Neural cell (in vitro differentiated cells): ENCODE measurements around the gene LLPH. TPM values are rescaled to one million over a fixed set of nuclear protein-coding genes. Genes with fewer than 3 reads are reported as not detected.

ENCODE experiments used
- H2AFZ ChIP-seq: fragments of 200-600, 300-800 bp; sonication (generic), shearing (Covaris generic); 2 replicates; pipeline ENCODE4 v1.6.0; 2014; ENCODE audit warnings: low read depth, mild to moderate bottlenecking, antibody characterized with exemption, low read length, moderate library complexity
- H3F3A ChIP-seq: fragments of 200-600 bp; shearing (Covaris generic); 2 replicates; pipeline ENCODE4 v1.6.1; 2016; ENCODE audit warnings: mild to moderate bottlenecking, moderate library complexity, mixed read lengths, antibody characterized with exemption, low read length; ENCODE audit not compliant: insufficient read depth, poor library complexity, severe bottlenecking
- H3K27ac ChIP-seq: fragments of 200-600, 300-800 bp; sonication (generic), shearing (Covaris generic); 2 replicates; pipeline ENCODE4 v1.5.1; 2014; ENCODE audit warnings: mild to moderate bottlenecking, low read length, moderate library complexity
- H3K27me3 ChIP-seq: fragments of 300-800, 200-600 bp; sonication (generic), shearing (Covaris generic); 2 replicates; pipeline ENCODE4 v1.6.0; 2014; ENCODE audit warnings: mild to moderate bottlenecking, low read depth, low read length, moderate library complexity; ENCODE audit not compliant: insufficient read depth
- H3K36me3 ChIP-seq: fragments of 300-800, 200-600 bp; sonication (generic), shearing (Covaris generic); 2 replicates; pipeline ENCODE4 v1.5.1; 2014; ENCODE audit warnings: mild to moderate bottlenecking, antibody characterized with exemption, low read length, moderate library complexity; ENCODE audit not compliant: insufficient read depth
- H3K4me2 ChIP-seq: fragments of 300-800, 200-600 bp; sonication (generic), shearing (Covaris generic); 2 replicates; pipeline ENCODE4 v1.6.0; 2014; ENCODE audit warnings: mild to moderate bottlenecking, low read length
- H3K4me3 ChIP-seq: fragments of 300-800, 200-600 bp; sonication (generic), shearing (Covaris generic); 2 replicates; pipeline ENCODE4 v1.5.1; 2014; ENCODE audit warnings: mild to moderate bottlenecking, low read length, moderate library complexity
- H3K79me2 ChIP-seq: fragments of 200-600 bp; shearing (Covaris generic); replicated peaks from 2 replicates; pipeline ENCODE4 v1.6.0; 2014; ENCODE audit warnings: mild to moderate bottlenecking, low read length, moderate library complexity; ENCODE audit not compliant: insufficient read depth
- H3K9ac ChIP-seq: fragments of 300-800, 200-600 bp; sonication (generic), shearing (Covaris generic); 2 replicates; pipeline ENCODE4 v1.6.1; 2016; ENCODE audit warnings: mild to moderate bottlenecking, low read length, mixed read lengths
- H3K9me2 ChIP-seq: fragments of 200-600 bp; shearing (Covaris generic); 2 replicates; pipeline ENCODE4 v1.6.1; 2016; ENCODE audit warnings: mild to moderate bottlenecking, low read length, mixed read lengths; ENCODE audit not compliant: insufficient read depth
- H3K9me3 ChIP-seq: fragments of 200-600, 300-800 bp; sonication (generic), shearing (Covaris generic); 2 replicates; pipeline ENCODE4 v1.6.1; 2016; ENCODE audit warnings: mild to moderate bottlenecking, mixed run types, low read length, moderate library complexity, mixed read lengths
- H4K20me1 ChIP-seq: fragments of 200-600 bp; shearing (Covaris generic); 2 replicates; pipeline ENCODE4 v1.6.1; 2016; ENCODE audit warnings: mild to moderate bottlenecking, mixed run types; ENCODE audit not compliant: insufficient read depth
- EZH2 ChIP-seq: fragments of 200-600, 300-800 bp; shearing (Covaris generic), sonication (generic); IDR thresholded peaks from 2 replicates; pipeline ENCODE4 v1.6.1; 2014; ENCODE audit warnings: antibody characterized with exemption, low read length, borderline replicate concordance, mild to moderate bottlenecking; ENCODE audit not compliant: insufficient read depth, poor library complexity, severe bottlenecking
- MXI1 ChIP-seq: fragments of 450-650 bp; conservative IDR thresholded peaks from 2 replicates; pipeline ENCODE4 v1.6.1; 2014; ENCODE audit warnings: antibody characterized with exemption, mild to moderate bottlenecking; ENCODE audit not compliant: poor library complexity, severe bottlenecking
- RAD21 ChIP-seq: fragments of 450-650 bp; conservative IDR thresholded peaks from 2 replicates; pipeline ENCODE4 v1.6.1; 2014; ENCODE audit warnings: antibody characterized with exemption, mild to moderate bottlenecking, moderate library complexity
- REST ChIP-seq: IDR thresholded peaks from 2 replicates; pipeline ENCODE4 v1.6.1; 2012; ENCODE audit warnings: borderline replicate concordance
- SMC3 ChIP-seq: fragments of 450-650 bp; conservative IDR thresholded peaks from 2 replicates; pipeline ENCODE4 v1.6.1; 2014; ENCODE audit warnings: antibody characterized with exemption, mild to moderate bottlenecking, moderate library complexity; ENCODE audit not compliant: poor library complexity
- TAF1 ChIP-seq: IDR thresholded peaks from 2 replicates; pipeline ENCODE4 v1.6.1; 2012; ENCODE audit warnings: low read depth
- polyA plus RNA-seq: library from polyadenylated mRNA; depleted of rRNA; stranded (reverse); fragments of >200 nt; gene quantifications from 2 replicates; pipeline ENCODE4 v1.2.3, GENCODE V29; 2014
- TF ChIP-seq, protein P1 (sequence below): fragments of 450-650 bp; IDR thresholded peaks from 2 replicates; pipeline ENCODE4 v1.5.1; 2014; ENCODE audit warnings: antibody characterized with exemption, mild to moderate bottlenecking, moderate library complexity; ENCODE audit not compliant: poor library complexity, severe bottlenecking

The LLPH gene
- polyA plus RNA-seq, 1 donor from 2014 or later: 4.6 TPM

- Histone ChIP-seq H2AFZ (no peak overlapping the region), H3K4me2 (no peak overlapping the region), H3K36me3 (no peaks in the 10 kb centered on the region), H3K79me2 (no peaks in the 10 kb centered on the region), H3K9ac (no peak overlapping the region), H3K27ac (no peak overlapping the region), H3F3A (no peaks in the 10 kb centered on the region), H4K20me1 (no peaks in the 10 kb centered on the region), H3K27me3 (no peaks in the 10 kb centered on the region), H3K4me3 (no peak overlapping the region), H3K9me2 (no peaks in the 10 kb centered on the region), H3K9me3 (no peaks in the 10 kb centered on the region)
- TF ChIP-seq SMC3: no peak
- TF ChIP-seq EZH2: no peak
- no peak for TF ChIP-seq MXI1
- TF ChIP-seq RAD21: no peak
- TF ChIP-seq, protein P1, sequence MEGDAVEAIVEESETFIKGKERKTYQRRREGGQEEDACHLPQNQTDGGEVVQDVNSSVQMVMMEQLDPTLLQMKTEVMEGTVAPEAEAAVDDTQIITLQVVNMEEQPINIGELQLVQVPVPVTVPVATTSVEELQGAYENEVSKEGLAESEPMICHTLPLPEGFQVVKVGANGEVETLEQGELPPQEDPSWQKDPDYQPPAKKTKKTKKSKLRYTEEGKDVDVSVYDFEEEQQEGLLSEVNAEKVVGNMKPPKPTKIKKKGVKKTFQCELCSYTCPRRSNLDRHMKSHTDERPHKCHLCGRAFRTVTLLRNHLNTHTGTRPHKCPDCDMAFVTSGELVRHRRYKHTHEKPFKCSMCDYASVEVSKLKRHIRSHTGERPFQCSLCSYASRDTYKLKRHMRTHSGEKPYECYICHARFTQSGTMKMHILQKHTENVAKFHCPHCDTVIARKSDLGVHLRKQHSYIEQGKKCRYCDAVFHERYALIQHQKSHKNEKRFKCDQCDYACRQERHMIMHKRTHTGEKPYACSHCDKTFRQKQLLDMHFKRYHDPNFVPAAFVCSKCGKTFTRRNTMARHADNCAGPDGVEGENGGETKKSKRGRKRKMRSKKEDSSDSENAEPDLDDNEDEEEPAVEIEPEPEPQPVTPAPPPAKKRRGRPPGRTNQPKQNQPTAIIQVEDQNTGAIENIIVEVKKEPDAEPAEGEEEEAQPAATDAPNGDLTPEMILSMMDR: no peak
- TF ChIP-seq REST: no peak
Measured at GRCh38 chr12:66109056-66109455, 21.5 kb downstream of the LLPH start.

DNA sequence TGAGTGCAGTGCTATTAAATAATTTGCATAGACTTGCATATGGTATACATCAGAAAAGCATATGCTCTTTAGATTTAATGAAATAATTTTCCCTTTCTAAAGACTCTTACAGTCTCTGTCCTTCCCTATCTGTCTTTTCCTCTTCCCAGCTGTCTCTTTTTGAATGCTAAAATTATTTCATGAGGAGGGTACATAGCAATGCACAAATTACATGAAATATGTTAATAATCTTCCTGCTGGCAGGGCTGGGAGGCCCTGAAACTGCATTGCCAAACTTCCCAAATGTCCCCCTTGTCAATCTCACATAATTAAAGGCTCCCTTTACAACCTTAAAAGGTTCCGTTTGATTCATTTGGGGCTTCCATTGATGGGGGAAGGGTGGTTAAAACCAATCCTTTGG, 22.2 kb downstream of the LLPH start:
- no peaks in the 10 kb centered on the region for H3K9me3 ChIP-seq
- no peaks in the 10 kb centered on the region for H3K9me2 ChIP-seq
- no peak overlapping the region for H3K9ac ChIP-seq
- TF ChIP-seq TAF1 (no peak), EZH2 (no peak), REST (no peak)
- TF ChIP-seq, protein P1: no peak
- H3K36me3 ChIP-seq: no peaks in the 10 kb centered on the region
- H3K79me2 ChIP-seq: no peaks in the 10 kb centered on the region
- H3K27me3 ChIP-seq: no peaks in the 10 kb centered on the region
- no peak overlapping the region for H3K4me3 ChIP-seq
- no peak overlapping the region for H3K27ac ChIP-seq
- H4K20me1 ChIP-seq: no peaks in the 10 kb centered on the region
- no peaks in the 10 kb centered on the region for H3F3A ChIP-seq
- no peak overlapping the region for H3K4me2 ChIP-seq
- H2AFZ ChIP-seq: no peak overlapping the region
